OCI-M2 (cell line): ENCODE results near the gene HAND2.

ENCODE experiments used
- DNase-seq: peaks from one replicate; lab custom pipeline; 2025; ENCODE audit not compliant: unreplicated experiment; lab: John Stamatoyannopoulos, UW

The HAND2 gene

GRCh38 chr4:173521467-173522159 is 8.4 kb downstream of the HAND2 start:
- no peak for DNase-seq

- no peak for DNase-seq
These were observed 9.0 kb downstream of the HAND2 start for GRCh38 chr4:173520921-173521466.

GRCh38 chr4:173519111-173520101 is 10.6 kb downstream of the HAND2 start:
- DNase-seq = no peak

GRCh38 chr4:173518425-173519102 is 11.5 kb downstream of the HAND2 start:
- no peak for DNase-seq

- no peak for DNase-seq
These were observed 12.1 kb downstream of the HAND2 start for GRCh38 chr4:173517781-173518424.

- DNase-seq = no peak
These were observed 13.2 kb downstream of the HAND2 start for GRCh38 chr4:173516621-173517524.

- DNase-seq = no peak
These were observed 14.6 kb downstream of the HAND2 start for GRCh38 chr4:173515458-173515857.

GRCh38 chr4:173514641-173515217 is 15.3 kb downstream of the HAND2 start:
- DNase-seq = no peak

- DNase-seq = no peak
These were observed 16.4 kb downstream of the HAND2 start for GRCh38 chr4:173513651-173514050.

- no peak for DNase-seq
These were observed 18.2 kb downstream of the HAND2 start for GRCh38 chr4:173511787-173512361.

GRCh38 chr4:173509036-173510001 is 20.7 kb downstream of the HAND2 start:
- no peak for DNase-seq

- DNase-seq = no peak
These were observed 21.5 kb downstream of the HAND2 start for GRCh38 chr4:173508386-173509035.

GRCh38 chr4:173507471-173508385 is 22.3 kb downstream of the HAND2 start:
- DNase-seq = no peak

GRCh38 chr4:173506597-173507211 is 23.3 kb downstream of the HAND2 start:
- DNase-seq = no peak

- DNase-seq = no peak
These were observed 24.0 kb downstream of the HAND2 start for GRCh38 chr4:173505924-173506518.

GRCh38 chr4:173504181-173504503 is 25.9 kb downstream of the HAND2 start:
- no peak for DNase-seq
